HS-5 (cell line): ENCODE data around the gene CES2.
"Not testable (repeated sequence)": the region's sequence is repeated elsewhere in the genome, so short reads cannot be mapped to it uniquely, and the experiment has no call there.

Source experiments
- DNase-seq: peaks from one replicate; pipeline ENCODE4 v3.0.0-alpha.2; 2012; ENCODE audit warnings: low read depth

Gene CES2

GRCh38 chr16:66935314-66936011 is at the start of gene CES2:
Gene CES2 (plus strand): TSS chr16:66935516. CDS start chr16:66935636, 120 bp downstream.
- DNase-seq, result no peak

- DNase-seq, result no peak
Measured at GRCh38 chr16:66886321-66886720, 49.0 kb upstream of the CES2 start.

- DNase-seq, result no peak
Measured at GRCh38 chr16:66886914-66887313, 48.4 kb upstream of the CES2 start.

GRCh38 chr16:66888647-66889615 is 46.4 kb upstream of the CES2 start:
- DNase-seq, result no peak

- no peak for DNase-seq
Measured at GRCh38 chr16:66889622-66890021, 45.7 kb upstream of the CES2 start.

- no peak for DNase-seq
Measured at GRCh38 chr16:66890799-66891198, 44.5 kb upstream of the CES2 start.

- DNase-seq, result no peak
Measured at GRCh38 chr16:66891360-66891759, 44.0 kb upstream of the CES2 start.

GRCh38 chr16:66891797-66892196 is 43.5 kb upstream of the CES2 start:
- no peak for DNase-seq

- no peak for DNase-seq
Measured at GRCh38 chr16:66894055-66894454, 41.3 kb upstream of the CES2 start.

- DNase-seq, result peak; percentile 37
Measured at GRCh38 chr16:66894948-66895688, 40.2 kb upstream of the CES2 start.

- DNase-seq, result no peak
Measured at GRCh38 chr16:66895689-66895979, 39.7 kb upstream of the CES2 start.

GRCh38 chr16:66895999-66896398 is 39.3 kb upstream of the CES2 start:
- DNase-seq, result no peak

GRCh38 chr16:66896682-66897081 is 38.6 kb upstream of the CES2 start:
- not testable (repeated sequence) for DNase-seq

- no peak for DNase-seq
Measured at GRCh38 chr16:66898207-66898606, 37.1 kb upstream of the CES2 start.

- no peak for DNase-seq
Measured at GRCh38 chr16:66898933-66899309, 36.4 kb upstream of the CES2 start.

- no peak for DNase-seq
Measured at GRCh38 chr16:66899310-66899944, 35.9 kb upstream of the CES2 start.

- DNase-seq, result peak; percentile 15
Measured at GRCh38 chr16:66899945-66900710, 35.2 kb upstream of the CES2 start.

GRCh38 chr16:66900721-66901441 is 34.4 kb upstream of the CES2 start:
- DNase-seq, result no peak

- no peak for DNase-seq
Measured at GRCh38 chr16:66901626-66902025, 33.7 kb upstream of the CES2 start.

- DNase-seq, result no peak
Measured at GRCh38 chr16:66902648-66903543, 32.4 kb upstream of the CES2 start.
